Natural killer cell (primary cell): ENCODE measurements around the gene FKBP6. TPM values are rescaled to one million over a fixed set of nuclear protein-coding genes. Genes with fewer than 3 reads are reported as not detected.

Source experiments
- ATAC-seq, 3 donors: fragments of 150-1000 bp in 2 of 3; fragments of 200-7000 bp in 1 of 3; cut with Tn5 transposase; 1 replicate in 1 of 3; 2 replicates in 2 of 3; pipeline ENCODE4 v1.10.0; 2021; ENCODE audit warnings: mild to moderate bottlenecking in 2 of 3, moderate library complexity in 2 of 3
- DNase-seq, 2 donors: peaks; one replicate each; pipeline versions ENCODE4 v3.0.0 to v3.0.0-alpha.2; 2013 to 2021; ENCODE audit warnings: mixed read lengths in 1 of 2
- H3K27ac ChIP-seq: one replicate; pipeline ENCODE4 v1.5.1; 2013; ENCODE audit warnings: mild to moderate bottlenecking, low read length
- H3K27me3 ChIP-seq: one replicate; pipeline ENCODE4 v1.6.1; 2013; ENCODE audit warnings: low read length; ENCODE audit not compliant: control insufficient read depth, insufficient read depth
- H3K36me3 ChIP-seq: one replicate; pipeline ENCODE4 v1.6.1; 2013; ENCODE audit warnings: low read length; ENCODE audit not compliant: control insufficient read depth, insufficient read depth
- H3K4me1 ChIP-seq: one replicate; pipeline ENCODE4 v1.6.1; 2013; ENCODE audit warnings: low read length; ENCODE audit not compliant: control insufficient read depth, insufficient read depth
- H3K4me3 ChIP-seq: one replicate; pipeline ENCODE4 v1.5.1; 2013; ENCODE audit warnings: low read length
- H3K9me3 ChIP-seq: one replicate; pipeline ENCODE4 v1.6.1; 2013; ENCODE audit warnings: low read length; ENCODE audit not compliant: control insufficient read depth, insufficient read depth
- H3K27ac Mint-ChIP-seq, 2 donors: one replicate each; pipeline ENCODE4 v1.8.0; 2022; ENCODE audit warnings: mild to moderate bottlenecking in 2 of 2, mixed read lengths in 2 of 2, moderate library complexity in 1 of 2
- H3K27me3 Mint-ChIP-seq, 2 donors: one replicate each; pipeline ENCODE4 v1.8.0; 2022; ENCODE audit warnings: low read depth in 2 of 2, mixed read lengths in 2 of 2
- H3K36me3 Mint-ChIP-seq: one replicate; pipeline ENCODE4 v1.8.0; 2022; ENCODE audit warnings: mixed read lengths
- H3K4me1 Mint-ChIP-seq, 2 donors: one replicate each; pipeline ENCODE4 v1.8.0; 2022; ENCODE audit warnings: mixed read lengths in 2 of 2
- H3K4me3 Mint-ChIP-seq: one replicate; pipeline ENCODE4 v1.8.0; 2022; ENCODE audit warnings: mild to moderate bottlenecking, moderate library complexity, mixed read lengths
- H3K9me3 Mint-ChIP-seq, 2 donors: one replicate each; pipeline ENCODE4 v1.8.0; 2022; ENCODE audit warnings: mixed read lengths in 2 of 2
- CTCF ChIP-seq: fragments of 200-600 bp; IDR thresholded peaks from one replicate; pipeline ENCODE4 v1.8.0; 2022; ENCODE audit warnings: antibody characterized with exemption
- WGBS: methylation state at CpG from one replicate; pipeline ENCODE4 v1.1.7; 2013; ENCODE audit warnings: missing lambda C conversion rate; ENCODE audit not compliant: insufficient coverage; 5-methylcytosine and 5-hydroxymethylcytosine counted together
- intact Hi-C: fragments of 100-400 bp; cut with micrococcal nuclease; formaldehyde crosslinking; loops from one replicate; pipeline ENCODE4 v1.14.2; 2022
- total RNA-seq, 4 donors: library from RNA; stranded (reverse); fragments of 120-200 nt in 1 of 4; gene quantifications; one replicate each; pipeline versions ENCODE4 v1.2.3 to v1.2.4, GENCODE V29; 2013 to 2022

The FKBP6 gene
- total RNA-seq, 3 donors from 2014 or later (not counting 1 experiment from before 2014, with no cell fraction given), result not detected

DNA sequence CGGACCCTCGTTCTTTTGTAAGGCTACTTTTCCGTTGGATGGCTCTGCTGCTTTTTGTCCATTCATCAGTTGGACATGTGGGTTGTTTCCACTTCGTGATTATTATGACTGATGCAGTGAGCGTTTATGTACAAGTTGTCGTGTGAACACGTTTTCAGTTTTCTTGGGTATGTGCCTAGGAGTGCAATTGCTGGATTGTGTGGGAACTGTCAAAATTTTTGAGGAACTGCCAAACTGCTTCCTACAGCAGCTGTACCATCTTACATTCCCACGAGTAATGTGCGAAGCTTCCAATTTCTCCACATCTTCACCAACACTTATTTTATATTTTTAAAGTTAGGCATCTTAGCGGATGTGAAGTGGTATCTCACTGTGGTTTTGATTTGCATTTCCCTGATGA is 10.4 kb downstream of the FKBP6 start:
- Mint-ChIP-seq H3K36me3 (no peaks in the 10 kb centered on the region), H3K27ac (no peak overlapping the region), H3K4me1 (peaks cover 0 to 5% of the 10 kb centered on the region in 2 donors), H3K27me3 (no peaks in the 10 kb centered on the region), H3K4me3 (no peak overlapping the region), H3K9me3 (no peaks in the 10 kb centered on the region)
- no peaks in the 10 kb centered on the region for H3K9me3 ChIP-seq
- no peak overlapping the region for H3K4me3 ChIP-seq
- DNase-seq (no peak), ATAC-seq (no peak)
- WGBS, result 82% methylated on average over 10 of the region's 10 CpGs
- no peaks in the 10 kb centered on the region for H3K27me3 ChIP-seq
- no peak overlapping the region for H3K27ac ChIP-seq
- no peaks in the 10 kb centered on the region for H3K36me3 ChIP-seq
- H3K4me1 ChIP-seq, result no peaks in the 10 kb centered on the region
- intact Hi-C loops, result no loop called here
- TF ChIP-seq CTCF, result no peak

GRCh38 chr7:73340514-73340913 is 12.6 kb downstream of the FKBP6 start:
- no peak overlapping the region for H3K4me3 ChIP-seq
- no peaks in the 10 kb centered on the region for H3K27me3 Mint-ChIP-seq
- TF ChIP-seq CTCF, result no peak
- H3K9me3 ChIP-seq, result no peaks in the 10 kb centered on the region
- no peak overlapping the region for H3K27ac Mint-ChIP-seq
- no peak overlapping the region for H3K27ac ChIP-seq
- H3K36me3 ChIP-seq, result no peaks in the 10 kb centered on the region
- WGBS, result 93% methylated on average over 6 of the region's 7 CpGs
- DNase-seq, result no peak
- H3K27me3 ChIP-seq, result no peaks in the 10 kb centered on the region
- no peaks in the 10 kb centered on the region for H3K9me3 Mint-ChIP-seq
- H3K36me3 Mint-ChIP-seq, result no peaks in the 10 kb centered on the region
- H3K4me1 Mint-ChIP-seq, result no peaks in the 10 kb centered on the region
- ATAC-seq, result no peak
- no peaks in the 10 kb centered on the region for H3K4me1 ChIP-seq
- intact Hi-C loops, result no loop called here
- H3K4me3 Mint-ChIP-seq, result no peak overlapping the region

- H3K36me3 ChIP-seq, result no peaks in the 10 kb centered on the region
- H3K4me1 Mint-ChIP-seq, result no peaks in the 10 kb centered on the region
- no peaks in the 10 kb centered on the region for H3K9me3 ChIP-seq
- no peaks in the 10 kb centered on the region for H3K36me3 Mint-ChIP-seq
- H3K4me1 ChIP-seq, result no peaks in the 10 kb centered on the region
- no peaks in the 10 kb centered on the region for H3K27me3 ChIP-seq
- peaks cover 0 to 3% of the 10 kb centered on the region in 2 donors for H3K27me3 Mint-ChIP-seq
- intact Hi-C loops, result no loop called here
- TF ChIP-seq CTCF, result no peak
- no peak overlapping the region for H3K4me3 ChIP-seq
- no peak overlapping the region for H3K4me3 Mint-ChIP-seq
- H3K27ac Mint-ChIP-seq, result no peak overlapping the region
- WGBS, result 73% methylated on average over 7 of the region's 8 CpGs
- ATAC-seq (no peak), DNase-seq (no peak)
- H3K9me3 Mint-ChIP-seq, result no peaks in the 10 kb centered on the region
- no peak overlapping the region for H3K27ac ChIP-seq
Observed at GRCh38 chr7:73341877-73342276, 13.9 kb downstream of the FKBP6 start.

DNA sequence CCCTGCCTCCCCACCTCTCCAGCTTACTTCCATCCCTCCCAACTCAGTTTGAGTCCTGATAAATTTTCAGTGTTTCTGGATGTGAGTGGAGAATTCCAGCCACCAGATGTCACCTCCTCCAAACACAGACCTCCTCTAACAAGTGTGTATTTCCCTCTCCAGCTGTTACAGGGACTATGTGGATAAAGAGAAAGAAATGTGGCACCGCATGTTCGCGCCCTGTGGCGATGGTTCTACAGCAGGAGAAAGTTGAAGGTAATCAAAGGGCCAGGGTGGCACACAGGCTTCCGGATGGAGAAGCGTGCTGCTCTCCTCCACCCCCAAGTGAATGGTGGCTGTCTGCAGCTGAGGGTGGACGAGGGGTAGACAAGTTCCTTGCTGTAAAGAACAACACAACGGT is 14.7 kb downstream of the FKBP6 start:
- no peak overlapping the region for H3K4me3 ChIP-seq
- Mint-ChIP-seq H3K27ac (no peak overlapping the region), H3K36me3 (no peaks in the 10 kb centered on the region), H3K9me3 (no peaks in the 10 kb centered on the region), H3K27me3 (peaks cover 0 to 3% of the 10 kb centered on the region in 2 donors), H3K4me3 (no peak overlapping the region), H3K4me1 (no peaks in the 10 kb centered on the region)
- no peaks in the 10 kb centered on the region for H3K9me3 ChIP-seq
- DNase-seq (no peak), ATAC-seq (no peak)
- H3K27ac ChIP-seq, result no peak overlapping the region
- 93% methylated on average over 8 of the region's 8 CpGs for WGBS
- H3K36me3 ChIP-seq, result no peaks in the 10 kb centered on the region
- no peaks in the 10 kb centered on the region for H3K4me1 ChIP-seq
- intact Hi-C loops, result no loop called here
- no peaks in the 10 kb centered on the region for H3K27me3 ChIP-seq
- TF ChIP-seq CTCF, result no peak
